H1 (cell line): Measurements from ENCODE around the gene BTBD9. TPM values are rescaled to one million over a fixed set of nuclear protein-coding genes. Genes with fewer than 3 reads are reported as not detected.

Experiments used
- CTCF ChIA-PET: fragments of 300-600 bp; sonication (Branson Sonifier 250); formaldehyde crosslinking; loops from one replicate; lab custom pipeline; 2021; ENCODE audit not compliant: partially characterized antibody; lab: Charles Lee
- POLR2A ChIA-PET: fragments of 300-600 bp; sonication (Branson Sonifier 250); formaldehyde crosslinking; loops from one replicate; lab custom pipeline; 2021; ENCODE audit warnings: inconsistent platforms; ENCODE audit not compliant: partially characterized antibody; lab: Charles Lee
- DNase-seq, 2 experiments: peaks; one replicate each; pipeline versions ENCODE4 v3.0.0 to v3.0.0-alpha.2; 2010 to 2022; ENCODE audit warnings: low spot score in 2 of 2, low read depth in 1 of 2, mixed read lengths in 1 of 2
- FAIRE-seq: peaks from 2 replicates; lab custom pipeline; 2011; peaks lifted over from hg19 to GRCh38; lab: Jason Lieb, UNC
- H2AFZ ChIP-seq: 2 replicates; pipeline ENCODE4 v1.8.1; 2012; ENCODE audit warnings: low read length, inconsistent platforms
- H2AK5ac ChIP-seq: 2 replicates; pipeline ENCODE4 v1.6.1; 2013; ENCODE audit warnings: low read depth, low read length
- H2BK120ac ChIP-seq: replicated peaks from 2 replicates; pipeline ENCODE3; 2013; ENCODE audit warnings: low read depth, low read length, inconsistent platforms
- H2BK12ac ChIP-seq: 2 replicates; pipeline ENCODE4 v1.6.1; 2013; ENCODE audit warnings: low read depth, low read length
- H2BK15ac ChIP-seq: 2 replicates; pipeline ENCODE4 v1.6.1; 2013; ENCODE audit warnings: low read length
- H2BK20ac ChIP-seq: 2 replicates; pipeline ENCODE4 v1.6.1; 2013; ENCODE audit warnings: low read length
- H2BK5ac ChIP-seq: 2 replicates; pipeline ENCODE4 v1.6.1; 2013; ENCODE audit warnings: low read depth, low read length
- H3K14ac ChIP-seq: 2 replicates; pipeline ENCODE4 v1.6.1; 2013; ENCODE audit warnings: inconsistent platforms; ENCODE audit not compliant: insufficient read length
- H3K18ac ChIP-seq: 2 replicates; pipeline ENCODE4 v1.6.1; 2013; ENCODE audit warnings: low read length; ENCODE audit errors: extremely low read depth
- H3K23ac ChIP-seq: 2 replicates; pipeline ENCODE4 v1.6.1; 2013; ENCODE audit warnings: inconsistent platforms; ENCODE audit not compliant: insufficient read length
- H3K23me2 ChIP-seq: 2 replicates; pipeline ENCODE4 v1.6.1; 2013; ENCODE audit warnings: low read depth, low read length
- H3K27ac ChIP-seq: 2 replicates; pipeline ENCODE4 v1.6.1; 2011; ENCODE audit warnings: low read depth, low read length, inconsistent platforms
- H3K27me3 ChIP-seq, 4 experiments: replicated peaks in 1 of 4; 1 replicate in 1 of 4; 2 replicates in 3 of 4; pipeline versions ENCODE4 v1.6.1 to v1.8.1; 2011 to 2013; ENCODE audit warnings: low read length in 3 of 4, mild to moderate bottlenecking in 3 of 4, inconsistent platforms in 2 of 4, mixed read lengths in 2 of 4, moderate library complexity in 1 of 4; ENCODE audit not compliant: control insufficient read depth in 3 of 4, insufficient read depth in 3 of 4; ENCODE audit errors: extremely low read depth in 1 of 4
- H3K36me3 ChIP-seq, 4 experiments: 2 replicates each; pipeline versions ENCODE4 v1.6.1 to v1.8.1; 2011 to 2013; ENCODE audit warnings: mild to moderate bottlenecking in 4 of 4, low read length in 3 of 4, moderate library complexity in 2 of 4, control low read depth in 1 of 4, inconsistent platforms in 1 of 4; ENCODE audit not compliant: insufficient read depth in 4 of 4, control insufficient read depth in 2 of 4
- H3K4ac ChIP-seq: replicated peaks from 2 replicates; pipeline ENCODE3; 2013; ENCODE audit warnings: low read length, low read depth, mixed read lengths, inconsistent platforms; ENCODE audit not compliant: insufficient read length
- H3K4me1 ChIP-seq, 4 experiments: replicated peaks in 1 of 4; 1 replicate in 1 of 4; 2 replicates in 3 of 4; pipeline versions ENCODE4 v1.6.1 to v1.8.1; 2011 to 2013; ENCODE audit warnings: low read length in 3 of 4, inconsistent platforms in 2 of 4, mixed read lengths in 1 of 4; ENCODE audit not compliant: insufficient read depth in 4 of 4, control insufficient read depth in 3 of 4
- H3K4me2 ChIP-seq, 2 experiments: 2 replicates each; pipeline versions ENCODE4 v1.6.1 to v1.8.1; 2011 to 2013; ENCODE audit warnings: low read depth in 2 of 2, low read length in 2 of 2, control low read depth in 1 of 2, inconsistent platforms in 1 of 2, mild to moderate bottlenecking in 1 of 2; ENCODE audit not compliant: insufficient read depth in 1 of 2
- H3K4me3 ChIP-seq, 4 experiments: fragments of 200-600, 300-600 bp in 1 of 4; sonication (generic), shearing (Covaris generic), sonication (Bioruptor Twin) in 1 of 4; 2 replicates each; pipeline versions ENCODE4 v1.5.1 to v1.8.1; 2011 to 2016; ENCODE audit warnings: low read length in 4 of 4, low read depth in 3 of 4, control low read depth in 2 of 4, inconsistent platforms in 2 of 4, mild to moderate bottlenecking in 2 of 4, mixed read lengths in 1 of 4, moderate library complexity in 1 of 4; ENCODE audit not compliant: insufficient read depth in 2 of 4; ENCODE audit errors: extremely low read depth in 1 of 4
- H3K56ac ChIP-seq: replicated peaks from 2 replicates; pipeline ENCODE3; 2013; ENCODE audit warnings: low read depth, mild to moderate bottlenecking, mixed read lengths, low read length, inconsistent platforms; ENCODE audit not compliant: insufficient read length
- H3K79me1 ChIP-seq: 2 replicates; pipeline ENCODE4 v1.6.1; 2013; ENCODE audit warnings: low read depth, low read length, control low read depth
- H3K79me2 ChIP-seq, 2 experiments: 2 replicates each; pipeline versions ENCODE4 v1.6.1 to v1.8.1; 2012 to 2013; ENCODE audit warnings: low read length in 2 of 2, mild to moderate bottlenecking in 2 of 2, inconsistent platforms in 1 of 2; ENCODE audit not compliant: insufficient read depth in 2 of 2, control insufficient read depth in 1 of 2
- H3K9ac ChIP-seq, 4 experiments: replicated peaks in 1 of 4; 1 replicate in 1 of 4; 2 replicates in 3 of 4; pipeline versions ENCODE4 v1.6.1 to v1.8.1; 2011 to 2013; ENCODE audit warnings: low read depth in 3 of 4, low read length in 3 of 4, control low read depth in 2 of 4, mild to moderate bottlenecking in 2 of 4, moderate library complexity in 2 of 4, inconsistent platforms in 1 of 4; ENCODE audit errors: extremely low read depth in 1 of 4
- H3K9me3 ChIP-seq, 2 experiments: 2 replicates each; pipeline versions ENCODE4 v1.6.1 to v1.8.1; 2012 to 2013; ENCODE audit warnings: mild to moderate bottlenecking in 2 of 2, moderate library complexity in 2 of 2, control low read depth in 1 of 2, inconsistent platforms in 1 of 2, low read depth in 1 of 2, low read length in 1 of 2, mixed read lengths in 1 of 2; ENCODE audit not compliant: insufficient read depth in 2 of 2
- H4K20me1 ChIP-seq, 2 experiments: replicated peaks in 1 of 2; 2 replicates each; pipeline versions ENCODE3 to v1.8.1; 2011 to 2013; ENCODE audit warnings: inconsistent platforms in 2 of 2, low read length in 2 of 2, mild to moderate bottlenecking in 1 of 2; ENCODE audit not compliant: insufficient read depth in 2 of 2, control insufficient read depth in 1 of 2
- H4K5ac ChIP-seq: 2 replicates; pipeline ENCODE4 v1.6.1; 2013; ENCODE audit warnings: low read length, low read depth, mixed read lengths, inconsistent platforms; ENCODE audit not compliant: insufficient read length
- H4K8ac ChIP-seq: 2 replicates; pipeline ENCODE4 v1.8.0; 2013; ENCODE audit warnings: mild to moderate bottlenecking, moderate library complexity, low read length, inconsistent platforms; ENCODE audit not compliant: insufficient read depth; ENCODE audit errors: extremely low read depth
- H4K91ac ChIP-seq: replicated peaks from 2 replicates; pipeline ENCODE3; 2013; ENCODE audit warnings: low read length, mixed read lengths, inconsistent platforms; ENCODE audit not compliant: insufficient read length
- EP300 ChIP-seq, 2 experiments: IDR thresholded peaks; 1 replicate in 1 of 2; 2 replicates in 1 of 2; pipeline ENCODE4 v1.6.1; 2011 to 2012; ENCODE audit warnings: low read depth in 2 of 2, low read length in 2 of 2, mild to moderate bottlenecking in 2 of 2, borderline replicate concordance in 1 of 2, inconsistent platforms in 1 of 2, moderate library complexity in 1 of 2
- GABPA ChIP-seq: IDR thresholded peaks from 2 replicates; pipeline ENCODE4 v1.6.1; 2011; ENCODE audit warnings: mild to moderate bottlenecking, low read length, moderate library complexity, borderline replicate concordance; ENCODE audit not compliant: insufficient read depth
- KDM5A ChIP-seq: fragments of 200-600 bp; IDR thresholded peaks from 2 replicates; pipeline ENCODE4 v1.7.1; 2012; ENCODE audit warnings: mild to moderate bottlenecking, low read length, inconsistent platforms, mixed read lengths
- MAFK ChIP-seq: IDR thresholded peaks from 2 replicates; pipeline ENCODE4 v1.6.1; 2012; ENCODE audit warnings: low read depth, mild to moderate bottlenecking, improper control_type of control experiment, low read length
- PHF8 ChIP-seq: fragments of 200-600 bp; sonication (generic); conservative IDR thresholded peaks from 2 replicates; pipeline ENCODE4 v1.7.1; 2012; ENCODE audit warnings: low read depth, mild to moderate bottlenecking, inconsistent platforms, low read length, moderate library complexity
- SAP30 ChIP-seq: fragments of 300-600 bp; sonication (generic); IDR thresholded peaks from 2 replicates; pipeline ENCODE4 v1.7.1; 2012; ENCODE audit warnings: low read length, moderate library complexity, mild to moderate bottlenecking, inconsistent platforms; ENCODE audit not compliant: insufficient read depth, insufficient replicate concordance
- SIN3A ChIP-seq, 2 experiments: IDR thresholded peaks in 1 of 2; conservative IDR thresholded peaks in 1 of 2; 2 replicates each; pipeline ENCODE4 v1.6.1; 2011 to 2012; ENCODE audit warnings: low read length in 2 of 2, improper control_type of control experiment in 1 of 2, low read depth in 1 of 2, mild to moderate bottlenecking in 1 of 2
- SP1 ChIP-seq: IDR thresholded peaks from 2 replicates; pipeline ENCODE4 v1.6.1; 2011; ENCODE audit warnings: low read depth, low read length
- SP2 ChIP-seq: IDR thresholded peaks from 2 replicates; pipeline ENCODE4 v1.6.1; 2012; ENCODE audit warnings: mild to moderate bottlenecking, low read length, inconsistent platforms
- TCF12 ChIP-seq: IDR thresholded peaks from 2 replicates; pipeline ENCODE4 v1.6.1; 2011; ENCODE audit warnings: low read depth, mild to moderate bottlenecking, low read length
- WGBS, 2 experiments: shearing (Covaris generic) in 1 of 2; methylation state at CpG; one replicate each; pipeline versions ENCODE4 v1.1.6 to v1.1.7; 2013 to 2015; ENCODE audit warnings: low lambda C conversion rate in 2 of 2, mixed read lengths in 2 of 2, inconsistent platforms in 1 of 2, low coverage in 1 of 2, missing lambda C conversion rate in 1 of 2; ENCODE audit not compliant: insufficient replicate concordance in 2 of 2, insufficient coverage in 1 of 2, insufficient read length in 1 of 2; ENCODE audit errors: extremely low coverage in 1 of 2, missing lambda C conversion rate in 1 of 2; 5-methylcytosine and 5-hydroxymethylcytosine counted together
- polyA plus RNA-seq, 7 experiments: library from polyadenylated mRNA; depleted of rRNA in 3 of 7; stranded (reverse) in 5 of 7; unstranded in 2 of 7; fragments of >200 nt in 5 of 7; fragments of 200-250 nt in 2 of 7; gene quantifications; 1 replicate in 5 of 7; 2 replicates in 1 of 7; 4 replicates in 1 of 7; pipeline versions ENCODE4 v1.2.1 to v1.2.3, GENCODE V29; 2011 to 2013; ENCODE audit warnings: missing spikeins in 2 of 7, mixed read lengths in 2 of 7
- total RNA-seq: library from RNA; stranded (reverse); fragmentation: NEBNext Ultra II Directional; extraction: Animal tissue kit (Norgen Biotek cat#: 25700); gene quantifications from 2 replicates; pipeline ENCODE4 v1.2.1, GENCODE V29; 2021
- TF ChIP-seq, protein P1 (sequence below): IDR thresholded peaks from 2 replicates; pipeline ENCODE4 v1.6.1; 2011; ENCODE audit warnings: low read depth, mild to moderate bottlenecking, low read length; ENCODE audit not compliant: insufficient read depth

Gene BTBD9
- total and polyA plus RNA-seq, 2 of the 8 experiments (the other 6 are each of a cell fraction or from before 2014, with no cell fraction given), result 0.92 to 4.1 TPM

GRCh38 chr6:38213251-38213658 is 426.5 kb downstream of the BTBD9 start:
- H3K79me1 ChIP-seq, result no peaks in the 10 kb centered on the region

More at GRCh38 chr6:38213251-38213658, 426.5 kb downstream of the BTBD9 start:
- ChIA-PET POLR2A (no interaction called here), CTCF (interaction anchor here (0.9 kb wide), 1 partner anchor 11 kb away, joined by 3 read pairs; no protein-coding TSS in a partner anchor)
- no peak overlapping the region for H2BK15ac ChIP-seq
- no peak overlapping the region for H2AFZ ChIP-seq
- no peak overlapping the region for H4K91ac ChIP-seq
- no peak overlapping the region for H3K23ac ChIP-seq
- H3K4ac ChIP-seq, result no peak overlapping the region
- H3K14ac ChIP-seq, result no peak overlapping the region
- H3K4me1 ChIP-seq, result peaks cover 2 to 15% (median 8%) of the 10 kb centered on the region in 4 experiments
- no peak overlapping the region for H3K4me2 ChIP-seq
- H3K36me3 ChIP-seq, result no peaks in the 10 kb centered on the region
- H2BK120ac ChIP-seq, result no peak overlapping the region
- H3K27me3 ChIP-seq, result no peaks in the 10 kb centered on the region; a peak in 1 of 7 replicates
- TF ChIP-seq PHF8 (no peak), KDM5A (no peak), MAFK (no peak), SP2 (no peak), SAP30 (no peak), SP1 (no peak), EP300 (IDR thresholded peaks at IDR 0.05; ENCODE audit: borderline replicate concordance in 1 of 2, low read depth in 2 of 2, low read length in 2 of 2) (no peak), SIN3A (conservative IDR thresholded peaks at IDR 0.05 in 1 of 2, IDR thresholded peaks at IDR 0.05 in 1 of 2; ENCODE audit: low read depth in 1 of 2, low read length in 2 of 2) (no peak), TCF12 (no peak), GABPA (no peak)
- TF ChIP-seq, protein P1, sequence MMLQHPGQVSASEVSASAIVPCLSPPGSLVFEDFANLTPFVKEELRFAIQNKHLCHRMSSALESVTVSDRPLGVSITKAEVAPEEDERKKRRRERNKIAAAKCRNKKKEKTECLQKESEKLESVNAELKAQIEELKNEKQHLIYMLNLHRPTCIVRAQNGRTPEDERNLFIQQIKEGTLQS, result no peak
- H3K18ac ChIP-seq, result no peak overlapping the region
- no peak overlapping the region for H2BK12ac ChIP-seq
- H3K9ac ChIP-seq, result no peak overlapping the region
- H3K27ac ChIP-seq, result no peak overlapping the region
- no peaks in the 10 kb centered on the region for H3K9me3 ChIP-seq
- H2AK5ac ChIP-seq, result no peak overlapping the region
- DNase-seq (no peak), FAIRE-seq (no peak)
- H3K4me3 ChIP-seq, result no peak overlapping the region
- H2BK20ac ChIP-seq, result no peak overlapping the region
- H3K79me2 ChIP-seq, result no peaks in the 10 kb centered on the region
- WGBS, 2 experiments, result 67% methylated on average over 2 of the region's 2 CpGs; no CpG with 5 or more reads in 1 of the 2 experiments
- H3K23me2 ChIP-seq, result no peaks in the 10 kb centered on the region; the same call in 1 of the 2 replicates
- no peak overlapping the region for H3K56ac ChIP-seq
- no peak overlapping the region for H2BK5ac ChIP-seq
- H4K20me1 ChIP-seq, result no peaks in the 10 kb centered on the region
- no peak overlapping the region for H4K5ac ChIP-seq
- no peak overlapping the region for H4K8ac ChIP-seq
